ENCODE data around the gene CHST11.
"Not testable (repeated sequence)": the region's sequence is repeated elsewhere in the genome, so short reads cannot be mapped to it uniquely, and the experiment has no call there.

Gene CHST11

DNA sequence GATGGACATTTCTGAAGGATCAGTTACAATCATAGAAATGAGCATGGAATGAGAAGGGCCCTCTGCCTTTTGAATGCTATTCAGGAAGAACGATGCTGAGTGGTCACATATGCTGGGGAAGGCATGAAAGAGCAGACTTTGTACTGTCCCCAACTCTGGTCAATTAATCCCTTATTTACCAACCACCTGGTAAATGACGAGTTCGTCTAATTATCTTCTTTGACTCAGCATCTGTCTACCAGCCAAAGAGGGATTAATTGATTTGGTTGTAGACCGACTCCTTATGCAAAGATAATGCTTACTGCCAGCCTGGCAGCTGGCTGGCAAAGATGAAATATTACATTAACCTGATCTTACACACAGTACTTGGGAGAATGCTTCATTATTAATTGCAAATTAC lies 152.2 kb downstream of the CHST11 start:
- DNase-seq, result no peak

DNA sequence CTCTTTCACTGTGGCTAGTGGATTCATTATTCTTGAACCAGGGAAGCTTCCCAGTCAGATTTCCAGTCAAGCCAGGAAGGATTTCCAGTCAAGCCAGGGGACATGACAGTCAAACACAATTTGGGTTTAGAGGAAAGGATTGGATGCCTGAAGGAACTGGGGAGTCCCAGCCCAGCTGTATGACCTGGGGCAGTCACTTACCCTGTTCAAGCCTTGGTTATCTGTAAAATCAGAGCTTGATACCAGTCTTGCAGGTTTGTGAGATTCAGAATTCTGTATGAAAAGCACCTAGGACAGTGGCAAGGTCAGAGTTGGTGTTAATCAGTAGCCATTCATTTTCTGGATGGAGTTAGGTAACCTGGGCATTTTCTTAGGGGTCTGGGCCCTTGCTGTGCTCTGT lies 152.7 kb downstream of the CHST11 start:
- DNase-seq, result no peak

DNA sequence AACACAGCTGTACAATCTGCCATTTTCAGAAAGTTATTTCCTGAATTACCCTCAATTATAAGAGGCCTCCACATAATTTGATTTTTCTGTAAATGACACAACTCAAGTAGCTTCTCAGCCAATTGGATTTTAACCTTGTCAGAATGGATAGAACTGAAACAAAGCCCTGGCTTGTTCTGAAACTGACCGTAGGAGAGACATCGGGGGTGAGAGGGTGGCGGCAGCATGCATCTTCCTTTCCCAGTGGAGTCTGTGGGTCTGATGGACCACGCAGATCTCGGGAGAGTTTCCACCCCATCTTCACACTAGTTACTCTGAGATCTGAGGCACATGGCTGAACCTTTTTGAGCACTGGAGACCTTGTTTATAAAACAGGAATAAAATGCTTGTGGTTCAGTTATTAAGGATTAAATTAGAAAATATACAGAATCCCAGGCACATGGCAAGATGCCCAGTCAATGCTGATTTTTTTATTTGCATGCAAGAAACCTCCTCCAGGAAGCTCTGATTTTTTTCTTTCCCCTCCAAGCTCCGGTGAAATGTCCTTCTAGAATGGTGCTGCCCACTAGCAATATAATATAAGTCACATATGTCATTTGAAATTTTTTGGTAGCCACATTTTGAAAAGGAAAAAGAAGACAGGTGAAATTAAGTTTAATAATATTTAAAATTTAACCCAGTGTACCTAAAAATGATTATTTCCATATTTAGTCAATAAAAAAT lies 153.9 kb downstream of the CHST11 start:
- DNase-seq, result no peak

GRCh38 chr12:104611671-104612070 lies 154.9 kb downstream of the CHST11 start:
- DNase-seq, result no peak

GRCh38 chr12:104613372-104613771 lies 156.6 kb downstream of the CHST11 start:
- not testable (repeated sequence) for DNase-seq

DNA sequence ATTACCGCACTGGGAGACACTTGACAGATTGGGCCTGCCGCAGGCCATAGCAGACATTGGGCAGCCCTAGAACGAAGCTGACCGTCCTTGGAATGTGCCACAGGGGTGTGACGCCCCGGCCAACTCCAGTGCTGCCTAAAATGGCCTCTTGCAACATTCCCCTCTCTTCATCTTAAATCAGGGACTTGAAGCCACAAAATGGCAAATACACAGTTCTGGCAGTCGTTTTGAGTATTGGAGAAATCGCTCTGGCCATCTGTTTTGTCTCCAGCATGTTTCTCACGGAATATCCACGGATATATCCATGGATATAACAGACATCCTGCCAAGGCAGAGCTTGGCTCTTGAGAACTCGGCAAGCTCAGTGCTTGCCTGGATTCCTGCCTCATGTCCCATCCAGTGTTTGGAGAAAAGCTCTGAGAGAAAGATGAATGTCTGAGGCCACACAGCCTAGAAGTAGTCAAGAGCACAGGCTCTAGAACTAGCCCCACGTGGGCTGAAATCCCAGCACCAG lies 158.4 kb downstream of the CHST11 start:
- no peak for DNase-seq

- DNase-seq, result no peak
Measured at GRCh38 chr12:104618691-104619090, 161.9 kb downstream of the CHST11 start.

GRCh38 chr12:104619305-104619704 lies 162.6 kb downstream of the CHST11 start:
- DNase-seq, result no peak

DNA sequence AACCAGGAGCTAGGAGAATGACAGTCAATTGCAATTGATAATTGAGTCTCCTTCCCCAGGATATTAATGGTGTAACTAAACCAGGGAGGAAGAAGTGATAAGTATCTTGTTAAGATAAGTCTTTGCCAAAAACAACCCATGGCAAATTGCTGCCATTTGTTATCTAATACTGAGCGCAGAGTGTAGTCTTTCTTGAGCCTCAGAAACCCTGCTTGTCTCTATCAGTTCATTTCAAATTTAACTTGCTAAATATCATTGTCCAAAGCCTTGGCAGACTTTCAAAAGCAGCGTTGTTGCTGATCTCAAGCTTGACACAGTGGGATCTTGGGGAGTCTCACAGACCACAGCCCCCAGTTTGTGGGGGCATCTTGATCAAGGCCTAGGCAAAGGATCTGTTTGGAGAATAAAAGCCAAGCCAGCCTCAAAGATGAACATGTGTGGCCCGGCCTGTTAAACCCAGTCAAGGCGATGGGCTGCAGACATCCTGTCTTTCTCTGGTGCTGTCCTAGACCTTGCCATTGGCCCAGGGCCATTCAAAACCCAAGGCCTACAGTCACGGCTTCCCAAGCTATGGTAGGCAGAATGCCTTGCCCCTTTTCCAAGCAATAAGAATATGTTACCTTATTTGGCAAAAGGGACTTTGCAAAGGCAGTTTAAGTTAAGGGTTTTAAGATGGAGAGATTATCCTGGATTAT lies 164.2 kb downstream of the CHST11 start:
- DNase-seq, result no peak

- DNase-seq, result no peak
Measured at GRCh38 chr12:104622928-104623327, 166.2 kb downstream of the CHST11 start.

- DNase-seq, result no peak
Measured at GRCh38 chr12:104623883-104624282, 167.1 kb downstream of the CHST11 start.

GRCh38 chr12:104624529-104624928 lies 167.8 kb downstream of the CHST11 start:
- DNase-seq, result no peak

DNA sequence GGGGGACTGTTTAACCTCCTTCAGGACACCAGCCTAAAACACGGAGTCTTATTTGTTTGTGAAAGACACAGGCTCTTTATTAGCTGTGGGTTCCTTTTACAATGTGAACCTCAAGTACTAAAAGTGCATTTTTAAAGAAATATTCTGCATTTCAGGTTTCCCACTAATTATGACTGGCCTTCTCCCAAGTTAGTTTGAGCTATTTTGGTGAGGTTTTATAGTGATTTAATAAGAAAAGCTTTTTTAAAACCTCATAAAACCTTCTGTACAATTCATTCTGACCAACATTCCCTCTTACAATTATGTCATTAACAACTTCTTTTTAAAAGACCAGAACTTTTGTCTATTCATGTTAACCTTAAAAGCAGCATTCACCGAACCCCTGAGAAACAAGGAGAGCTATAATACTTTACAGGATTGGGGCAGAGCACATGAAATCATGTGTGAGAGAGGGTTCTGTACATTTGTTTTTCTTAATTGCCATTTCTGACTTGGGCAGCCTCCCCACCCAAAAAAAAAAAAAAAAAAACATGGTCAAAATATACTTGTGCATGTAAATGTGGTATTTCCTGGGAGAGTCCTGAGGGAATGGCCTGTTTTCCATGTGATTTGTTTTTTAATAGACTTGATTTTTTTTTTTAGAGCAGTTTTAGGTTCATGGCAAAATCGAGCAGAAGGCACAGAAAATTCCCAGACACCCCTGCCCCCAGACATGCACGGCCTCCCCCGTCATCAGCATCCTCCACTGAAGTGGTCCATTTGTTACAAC lies 169.5 kb downstream of the CHST11 start:
- no peak for DNase-seq

GRCh38 chr12:104627231-104627989 lies 170.7 kb downstream of the CHST11 start:
- DNase-seq, result no peak

GRCh38 chr12:104627990-104628830 lies 171.5 kb downstream of the CHST11 start:
- no peak for DNase-seq

- no peak for DNase-seq
Measured at GRCh38 chr12:104628831-104629135, 172.0 kb downstream of the CHST11 start.

GRCh38 chr12:104630230-104630670 lies 173.5 kb downstream of the CHST11 start:
- no peak for DNase-seq

- DNase-seq, result no peak
Measured at GRCh38 chr12:104631867-104632266, 175.1 kb downstream of the CHST11 start.

DNA sequence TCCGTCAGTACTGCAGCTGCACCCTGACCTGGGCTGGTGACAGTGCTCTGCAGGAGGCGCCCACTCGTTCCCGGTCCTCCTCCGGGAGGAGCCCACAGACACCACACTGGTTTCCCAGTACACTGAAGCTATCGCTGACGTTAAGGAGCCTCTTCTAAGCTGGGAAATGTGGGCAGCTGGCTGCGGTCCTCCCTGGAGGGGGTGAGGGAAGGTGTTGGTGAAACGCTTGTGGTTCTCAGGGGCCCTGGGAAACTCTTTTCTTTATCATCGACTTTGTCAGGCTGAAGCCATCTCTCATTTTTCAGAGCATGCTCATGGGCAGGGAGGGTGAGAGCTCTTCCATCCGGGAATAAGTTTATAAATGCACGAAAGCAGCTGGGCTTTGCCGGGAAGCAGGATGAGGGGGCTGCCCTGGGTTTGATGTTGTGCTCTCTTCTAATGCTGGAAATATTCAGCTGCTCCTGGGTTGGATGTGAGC lies 176.0 kb downstream of the CHST11 start:
- no peak for DNase-seq

- DNase-seq, result no peak
Measured at GRCh38 chr12:104634044-104634443, 177.3 kb downstream of the CHST11 start.

GRCh38 chr12:104634852-104635251 lies 178.1 kb downstream of the CHST11 start:
- no peak for DNase-seq
